Caco-2 (cell line): ENCODE results near the gene ZC3H12A. TPM values are rescaled to one million over a fixed set of nuclear protein-coding genes. Genes with fewer than 3 reads are reported as not detected.
A peak's percentile ranks its signal among the peaks of the same experiment; 100 is the strongest.

Experiments used
- BruUV-seq: library from RNA; stranded (reverse); fragments of 400-500 nt; replicated peaks from 2 replicates; lab custom pipeline; 2021; lab: Mats Ljungman, UMichigan
- CTCF ChIA-PET: fragments of 300-600 bp; sonication (Branson Sonifier 250); formaldehyde crosslinking; loops from one replicate; lab custom pipeline; 2022; ENCODE audit warnings: antibody characterized with exemption; lab: Charles Lee
- POLR2A ChIA-PET: fragments of 300-600 bp; sonication (Branson Sonifier 250); formaldehyde crosslinking; loops from one replicate; lab custom pipeline; 2022; ENCODE audit warnings: antibody characterized with exemption; lab: Charles Lee
- DNase-seq, 2 experiments: peaks; one replicate each; pipeline versions ENCODE4 v3.0.0 to v3.0.0-alpha.2; 2020 to 2022
- H3K27me3 ChIP-seq: replicated peaks from 2 replicates; pipeline ENCODE4 v1.6.0; 2011; ENCODE audit warnings: low read length; ENCODE audit not compliant: control insufficient read depth, insufficient read depth
- H3K36me3 ChIP-seq: 2 replicates; pipeline ENCODE4 v1.5.1; 2011; ENCODE audit warnings: low read length; ENCODE audit not compliant: control insufficient read depth, insufficient read depth
- H3K4me1 ChIP-seq: fragments of 250-450 bp; sonication (Bioruptor Pico); 2 replicates; pipeline ENCODE4 v1.5.1; 2020; ENCODE audit warnings: mild to moderate bottlenecking
- H3K4me3 ChIP-seq: 2 replicates; pipeline ENCODE4 v1.5.1; 2011; ENCODE audit warnings: low read depth, mild to moderate bottlenecking, control low read depth, low read length
- H3K9me3 ChIP-seq: fragments of 250-450 bp; sonication (Bioruptor Pico); 2 replicates; pipeline ENCODE4 v1.5.1; 2020; ENCODE audit warnings: mild to moderate bottlenecking, moderate library complexity
- H3K27ac Mint-ChIP-seq: one replicate; pipeline ENCODE4 v1.8.0; 2022; ENCODE audit warnings: mixed read lengths; ENCODE audit not compliant: unreplicated experiment
- H3K27me3 Mint-ChIP-seq: one replicate; pipeline ENCODE4 v1.8.0; 2022; ENCODE audit warnings: mixed read lengths; ENCODE audit not compliant: insufficient read depth, unreplicated experiment
- H3K36me3 Mint-ChIP-seq: one replicate; pipeline ENCODE4 v1.8.0; 2022; ENCODE audit warnings: mild to moderate bottlenecking, mixed read lengths; ENCODE audit not compliant: insufficient read depth, unreplicated experiment
- H3K4me1 Mint-ChIP-seq: one replicate; pipeline ENCODE4 v1.8.0; 2022; ENCODE audit warnings: low read depth, mixed read lengths; ENCODE audit not compliant: unreplicated experiment
- H3K4me3 Mint-ChIP-seq: one replicate; pipeline ENCODE4 v1.8.0; 2022; ENCODE audit warnings: mild to moderate bottlenecking, moderate library complexity, mixed read lengths; ENCODE audit not compliant: unreplicated experiment
- H3K9me3 Mint-ChIP-seq: one replicate; pipeline ENCODE4 v1.8.0; 2022; ENCODE audit warnings: mixed read lengths; ENCODE audit not compliant: unreplicated experiment
- intact Hi-C: fragments of 100-400 bp; cut with micrococcal nuclease; formaldehyde crosslinking; loops from one replicate; pipeline ENCODE4 v1.10.0; 2022; ENCODE audit not compliant: unreplicated experiment
- total RNA-seq: library from RNA; stranded (reverse); gene quantifications from 2 replicates; pipeline ENCODE4 v1.2.3, GENCODE V29; 2022
- TF ChIP-seq, protein P1 (sequence below), 2 experiments: fragments of 200-600 bp in 1 of 2; IDR thresholded peaks; 1 replicate in 1 of 2; 2 replicates in 1 of 2; pipeline versions ENCODE4 v1.5.1 to v1.8.0; 2011 to 2022; ENCODE audit warnings: antibody characterized with exemption in 1 of 2, control low read depth in 1 of 2, inconsistent platforms in 1 of 2, low read depth in 1 of 2, low read length in 1 of 2, mild to moderate bottlenecking in 1 of 2, moderate library complexity in 1 of 2; ENCODE audit not compliant: insufficient read depth in 1 of 2, severe bottlenecking in 1 of 2, unreplicated experiment in 1 of 2

The ZC3H12A gene
- total RNA-seq, 1 experiment from 2014 or later, result 4.7 TPM

DNA sequence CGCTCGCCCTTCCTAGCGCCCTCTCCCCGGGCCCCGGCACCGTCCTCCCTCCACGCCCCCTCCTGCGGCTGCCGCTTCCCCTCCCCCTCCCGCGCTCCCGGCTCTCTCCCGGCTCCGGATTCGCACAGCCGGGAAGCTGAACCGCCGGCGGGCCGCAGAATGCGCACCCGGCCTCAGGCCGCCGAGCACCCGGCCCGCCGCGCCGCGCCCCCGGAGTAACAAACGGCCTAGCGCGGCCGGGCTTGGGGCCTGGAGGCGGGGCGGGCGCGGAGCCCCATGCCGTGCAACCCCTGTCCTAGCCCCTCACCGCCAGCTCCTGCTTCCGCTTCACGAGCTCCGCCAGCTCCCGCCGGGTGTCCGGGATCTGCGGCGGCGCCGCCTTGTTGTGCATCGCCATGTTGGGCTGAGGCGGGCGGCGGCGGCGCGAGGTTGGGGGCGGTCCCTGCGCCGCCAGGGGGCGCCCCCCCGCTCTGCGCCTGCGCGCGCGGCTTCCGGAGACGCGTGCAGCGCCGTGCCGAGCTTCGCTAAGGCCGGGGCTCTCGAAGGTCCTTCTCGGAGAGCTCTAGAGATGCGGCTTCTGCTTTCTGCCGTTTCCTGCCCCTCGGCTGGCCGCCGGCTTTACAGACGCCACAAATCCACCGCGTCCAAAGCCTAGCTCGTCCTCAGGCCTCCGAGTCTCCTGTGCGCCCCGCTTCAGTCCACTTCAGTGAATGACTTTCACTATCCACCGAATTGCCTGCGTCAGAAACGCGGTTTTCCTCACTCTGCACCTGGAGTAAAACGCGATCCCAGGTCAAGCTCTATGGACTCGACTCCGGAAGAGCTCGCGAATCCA lies 40.2 kb downstream of the ZC3H12A start, which contains the start of gene MEAF6:
TSS of gene MEAF6 (minus strand) at position 417 of the 835 bp plus-strand sequence. CDS start at position 397, 20 bp downstream.
- Mint-ChIP-seq H3K4me3 (peak within 1 kb of the TSS; percentile 84), H3K4me1 (peaks cover 14% of the 10 kb centered on the region), H3K27me3 (no peaks in the 10 kb centered on the region), H3K9me3 (no peaks in the 10 kb centered on the region), H3K27ac (peak within 1 kb of the TSS; percentile 84), H3K36me3 (peaks cover 11% of the 10 kb centered on the region)
- BruUV-seq, result no TSS peak
- intact Hi-C loops, result loop anchor here (2.0 kb wide), 1 partner anchor 20 kb away; no protein-coding TSS in a partner anchor
- Histone ChIP-seq H3K4me1 (peaks cover 10% of the 10 kb centered on the region; the same call in 1 of the 2 replicates), H3K4me3 (peak within 1 kb of the TSS; percentile 69), H3K36me3 (no peaks in the 10 kb centered on the region), H3K27me3 (no peaks in the 10 kb centered on the region), H3K9me3 (no peaks in the 10 kb centered on the region)
- TF ChIP-seq, protein P1, sequence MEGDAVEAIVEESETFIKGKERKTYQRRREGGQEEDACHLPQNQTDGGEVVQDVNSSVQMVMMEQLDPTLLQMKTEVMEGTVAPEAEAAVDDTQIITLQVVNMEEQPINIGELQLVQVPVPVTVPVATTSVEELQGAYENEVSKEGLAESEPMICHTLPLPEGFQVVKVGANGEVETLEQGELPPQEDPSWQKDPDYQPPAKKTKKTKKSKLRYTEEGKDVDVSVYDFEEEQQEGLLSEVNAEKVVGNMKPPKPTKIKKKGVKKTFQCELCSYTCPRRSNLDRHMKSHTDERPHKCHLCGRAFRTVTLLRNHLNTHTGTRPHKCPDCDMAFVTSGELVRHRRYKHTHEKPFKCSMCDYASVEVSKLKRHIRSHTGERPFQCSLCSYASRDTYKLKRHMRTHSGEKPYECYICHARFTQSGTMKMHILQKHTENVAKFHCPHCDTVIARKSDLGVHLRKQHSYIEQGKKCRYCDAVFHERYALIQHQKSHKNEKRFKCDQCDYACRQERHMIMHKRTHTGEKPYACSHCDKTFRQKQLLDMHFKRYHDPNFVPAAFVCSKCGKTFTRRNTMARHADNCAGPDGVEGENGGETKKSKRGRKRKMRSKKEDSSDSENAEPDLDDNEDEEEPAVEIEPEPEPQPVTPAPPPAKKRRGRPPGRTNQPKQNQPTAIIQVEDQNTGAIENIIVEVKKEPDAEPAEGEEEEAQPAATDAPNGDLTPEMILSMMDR (IDR thresholded peaks at IDR 0.05; ENCODE audit: insufficient read depth in 1 of 2, low read depth in 1 of 2, low read length in 1 of 2, severe bottlenecking in 1 of 2, unreplicated experiment in 1 of 2), result peak in 1 of 2 experiments; percentile 68
- ChIA-PET CTCF (interaction anchor here (0.5 to 1.7 kb wide), 8 partner anchors 11 to 1492 kb away, joined by 3 to 6 read pairs (median 4); partner anchors contain the start of genes GNL2 and POU3F1), POLR2A (interaction anchor here (0.6 to 1.6 kb wide), 7 partner anchors 27 to 1485 kb away, joined by 3 to 6 read pairs (median 4); partner anchors contain the start of genes SNIP1 and ZC3H12A)
- DNase-seq, result peak; percentile 69 to 84

DNA sequence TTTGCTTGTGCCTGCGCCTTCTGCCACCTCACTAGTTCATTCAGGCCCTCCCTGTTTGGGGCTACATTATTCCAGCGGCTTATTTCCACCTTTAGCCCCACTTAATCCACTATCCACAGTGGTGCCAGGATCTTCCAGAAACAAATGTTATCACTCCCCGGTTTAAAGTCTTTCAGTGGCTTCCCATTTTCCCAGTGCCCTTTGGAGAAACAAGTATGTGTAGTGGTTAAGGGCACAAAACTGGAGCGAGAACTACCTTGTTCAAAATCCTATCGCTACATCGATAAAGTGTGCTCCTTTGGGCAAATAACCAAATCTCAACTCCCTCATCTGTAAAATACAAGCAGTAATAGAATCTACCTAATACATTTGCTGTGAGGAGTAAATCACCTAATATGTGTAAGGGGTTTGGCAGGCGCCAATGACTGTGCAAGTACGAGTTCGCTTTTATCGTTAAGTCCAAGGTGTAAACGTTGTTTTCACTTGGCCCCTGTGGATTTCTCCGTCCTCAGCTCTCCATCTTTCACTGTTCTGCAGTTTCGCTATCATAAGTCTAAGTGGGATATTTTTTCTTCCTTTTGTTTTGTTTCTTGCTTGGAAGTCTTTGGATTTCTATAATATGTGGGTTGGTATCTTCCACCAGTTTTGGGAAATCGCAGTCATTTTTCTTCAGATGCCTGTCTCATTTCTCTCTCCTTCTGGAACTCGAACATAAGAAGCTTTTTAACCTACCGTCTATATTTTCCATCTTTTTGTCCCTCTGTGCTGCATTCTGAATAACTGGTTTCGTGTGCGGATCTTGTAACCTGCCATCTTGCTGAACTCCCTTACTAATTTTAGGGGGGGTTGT lies 41.0 kb downstream of the ZC3H12A start:
- H3K36me3 ChIP-seq, result no peaks in the 10 kb centered on the region
- Mint-ChIP-seq H3K9me3 (no peaks in the 10 kb centered on the region), H3K36me3 (peaks cover 11% of the 10 kb centered on the region), H3K27ac (peak overlapping the region; percentile 84), H3K4me1 (peaks cover 14% of the 10 kb centered on the region), H3K4me3 (peak overlapping the region; percentile 84), H3K27me3 (no peaks in the 10 kb centered on the region)
- intact Hi-C loops, result loop anchor here (2.0 kb wide), 1 partner anchor 19 kb away; no protein-coding TSS in a partner anchor
- TF ChIP-seq, protein P1 (IDR thresholded peaks at IDR 0.05; ENCODE audit: insufficient read depth in 1 of 2, low read depth in 1 of 2, low read length in 1 of 2, severe bottlenecking in 1 of 2, unreplicated experiment in 1 of 2), result no peak
- ChIA-PET POLR2A (interaction anchor here (0.7 to 1.6 kb wide), 4 partner anchors 28 to 175 kb away, joined by 3 to 6 read pairs (median 4); partner anchors contain the start of gene SNIP1), CTCF (interaction anchor here (0.5 to 1.7 kb wide), 7 partner anchors 12 to 531 kb away, joined by 3 to 6 read pairs (median 4); partner anchors contain the start of genes GNL2 and POU3F1)
- DNase-seq, result no peak
- BruUV-seq, result TSS peak; percentile 93
- H3K27me3 ChIP-seq, result no peaks in the 10 kb centered on the region
- peaks cover 10% of the 10 kb centered on the region; the same call in 1 of the 2 replicates for H3K4me1 ChIP-seq
- peak overlapping the region; percentile 69 for H3K4me3 ChIP-seq
- no peaks in the 10 kb centered on the region for H3K9me3 ChIP-seq
